KG1 (cell line): ENCODE measurements around the gene MFAP2.

Experiments
- DNase-seq: peaks from one replicate; lab custom pipeline; 2025; lab: John Stamatoyannopoulos, UW

Gene MFAP2

GRCh38 chr1:16980473-16981268, at the start of gene MFAP2:
MFAP2 (minus strand) TSS chr1:16980620; CDS start chr1:16978273, 2,347 bp downstream.
- no peak for DNase-seq

- no peak for DNase-seq
These were observed 49.8 kb upstream of the MFAP2 start for GRCh38 chr1:17030206-17030605.

GRCh38 chr1:17028662-17029188, 48.3 kb upstream of the MFAP2 start:
- DNase-seq: no peak

DNA sequence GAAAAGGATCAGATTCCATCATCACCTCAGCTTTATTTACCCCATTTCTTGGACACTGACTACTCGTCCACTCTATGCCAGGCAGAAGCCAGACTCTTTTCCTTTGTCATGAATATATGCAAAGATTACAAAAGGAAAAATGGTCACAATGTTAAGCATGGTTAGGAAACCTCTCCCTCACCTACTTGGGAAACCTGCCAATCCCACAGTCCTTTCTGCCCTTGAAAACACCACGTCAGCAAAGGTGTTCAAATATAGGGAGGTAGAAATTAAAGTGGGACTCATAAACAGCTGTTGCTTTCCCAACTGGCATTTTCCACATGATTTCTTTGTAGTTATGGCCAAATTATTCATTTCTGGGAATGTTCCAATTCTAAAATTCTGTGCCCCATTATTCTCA, 47.5 kb upstream of the MFAP2 start:
- no peak for DNase-seq

DNA sequence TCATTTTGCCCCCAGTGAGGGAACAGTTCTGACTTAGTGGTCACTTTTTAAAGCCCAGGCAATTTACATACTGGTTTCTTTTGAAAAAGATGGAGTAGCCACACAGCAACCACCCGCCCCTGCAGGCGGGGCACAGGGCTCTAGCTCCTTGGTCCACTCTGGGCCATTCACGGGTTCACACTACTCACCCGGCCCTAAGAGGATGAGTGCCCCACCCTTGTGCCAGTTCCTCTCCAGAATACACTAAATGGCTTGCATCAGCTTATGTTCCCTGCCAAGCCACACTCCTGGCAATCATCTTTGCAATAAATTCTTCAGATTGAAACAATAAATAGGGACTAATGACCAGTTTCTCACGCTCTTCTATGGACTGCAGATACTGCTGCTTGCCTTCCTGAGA, 47.0 kb upstream of the MFAP2 start:
- no peak for DNase-seq

GRCh38 chr1:17024721-17025120, 44.3 kb upstream of the MFAP2 start:
- no peak for DNase-seq

DNA sequence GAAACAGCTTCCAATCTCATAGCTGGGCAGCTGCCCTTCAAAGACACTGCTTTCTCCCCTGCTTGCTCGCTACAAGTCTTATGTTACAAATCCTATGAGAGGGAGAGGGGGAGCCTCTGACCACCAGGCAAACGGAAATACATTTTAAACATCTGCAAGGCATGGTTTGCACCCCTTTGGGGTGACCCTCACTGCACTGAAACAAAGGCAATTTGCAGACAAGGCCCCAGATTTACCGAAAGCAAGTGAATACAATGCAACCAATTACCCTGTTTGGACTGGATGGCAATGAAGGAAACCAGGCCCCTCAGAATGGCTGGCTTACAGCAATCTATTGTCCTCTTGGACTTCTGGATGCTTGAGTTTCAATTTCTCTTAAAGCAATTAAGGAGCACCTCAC, 43.2 kb upstream of the MFAP2 start:
- no peak for DNase-seq

DNA sequence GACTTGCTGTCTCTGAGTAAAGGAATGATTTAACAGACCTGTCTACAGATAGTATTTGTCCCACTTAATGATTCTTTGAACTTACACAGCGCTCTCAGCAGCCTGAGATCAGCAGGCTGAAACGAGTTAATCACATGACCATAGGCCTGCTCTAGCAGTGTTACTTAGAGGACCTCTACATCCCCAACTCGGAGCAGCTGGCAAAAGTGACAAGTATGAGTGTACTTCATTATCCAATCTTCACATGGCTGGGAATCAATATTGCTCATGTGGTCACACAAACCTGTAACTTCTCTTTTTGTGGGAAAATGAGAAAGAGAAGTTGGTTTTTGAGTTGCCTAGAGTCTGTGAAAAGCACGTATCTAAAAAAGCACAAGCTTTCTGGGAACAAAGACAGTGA, 42.7 kb upstream of the MFAP2 start:
- DNase-seq: peak; percentile 31

DNA sequence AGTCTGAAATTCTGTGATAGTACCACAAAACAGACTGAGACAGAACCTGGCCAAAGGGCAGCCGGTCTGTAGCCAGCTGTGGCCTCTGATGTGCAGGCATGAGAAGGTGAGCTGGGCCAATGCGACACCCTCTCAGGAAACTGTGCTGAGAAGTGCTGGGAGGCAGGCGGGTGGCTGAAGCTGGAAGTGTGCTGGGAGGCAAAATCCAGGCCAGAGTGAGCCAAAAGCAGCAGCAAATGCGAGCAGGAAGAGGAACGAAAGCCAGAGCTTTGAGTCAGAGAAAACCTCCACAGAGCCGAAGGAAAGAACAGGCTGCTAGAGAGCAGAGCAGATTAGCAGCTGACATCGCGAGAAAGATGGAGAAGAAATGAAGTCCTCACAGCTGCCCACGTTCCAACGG, 41.5 kb upstream of the MFAP2 start:
- no peak for DNase-seq

- DNase-seq: no peak
These were observed 40.1 kb upstream of the MFAP2 start for GRCh38 chr1:17020502-17020901.

- no peak for DNase-seq
These were observed 38.4 kb upstream of the MFAP2 start for GRCh38 chr1:17018849-17019248.

DNA sequence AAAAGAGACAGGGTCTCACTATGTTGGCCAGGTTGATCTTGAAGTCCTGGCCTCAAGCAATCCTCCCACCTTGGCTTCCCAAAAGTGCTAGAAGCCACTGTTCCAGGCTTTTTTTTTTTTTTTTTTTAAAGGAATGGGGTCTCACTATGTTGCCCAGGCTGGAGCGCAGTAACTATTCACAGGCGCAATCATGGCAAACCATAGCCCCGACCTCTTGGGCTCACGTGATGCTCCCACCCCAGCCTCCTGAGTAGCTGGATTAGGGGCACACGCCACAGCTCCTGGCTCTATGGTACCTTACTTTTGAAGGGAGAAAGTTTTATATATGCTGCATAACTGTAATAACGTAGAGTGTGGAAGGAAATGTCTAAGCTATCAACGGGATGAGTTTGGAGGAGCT, 37.0 kb upstream of the MFAP2 start:
- no peak for DNase-seq

- no peak for DNase-seq
These were observed 35.9 kb upstream of the MFAP2 start for GRCh38 chr1:17016317-17016661.

DNA sequence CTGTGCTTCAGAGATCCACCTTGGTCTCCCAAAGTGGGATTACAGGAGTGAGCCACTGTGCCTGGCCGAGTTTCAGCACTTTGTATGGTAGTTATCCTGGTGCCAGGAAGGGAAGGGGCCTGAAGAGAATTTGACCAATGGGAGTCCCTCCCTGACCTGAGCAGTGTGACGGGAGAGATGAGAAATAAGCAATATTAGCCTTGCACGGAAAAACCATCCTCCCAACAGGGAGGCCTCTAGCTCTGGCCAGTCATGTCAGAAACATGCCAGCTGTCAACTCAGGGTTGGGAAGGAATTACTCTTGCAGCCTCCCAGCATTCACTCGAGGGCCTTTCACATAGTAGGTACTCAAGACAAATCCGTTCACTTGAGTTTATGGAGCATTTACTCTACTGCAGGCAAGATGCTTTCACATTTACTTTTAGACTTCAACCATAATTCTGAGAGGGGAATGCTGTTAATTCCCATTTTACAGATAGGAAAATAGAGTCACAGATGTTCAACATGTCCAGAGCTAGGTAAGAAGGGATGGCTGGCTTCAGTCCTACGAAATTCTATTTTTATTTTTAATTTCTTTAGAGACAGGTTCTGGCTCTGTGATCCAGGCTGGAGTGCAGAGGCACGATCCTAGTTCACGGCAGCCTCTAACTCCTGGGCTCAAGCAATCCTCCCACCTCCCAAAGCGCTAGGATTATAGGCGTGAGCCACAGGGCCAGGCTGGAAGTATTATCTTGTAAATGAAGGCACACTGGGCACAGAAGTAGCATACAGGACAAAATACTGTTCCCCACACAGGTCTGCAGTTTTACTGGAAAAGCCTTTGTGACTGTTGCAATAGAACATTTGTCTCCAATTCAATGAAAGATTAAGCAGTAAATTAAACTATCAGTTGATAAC, 34.5 kb upstream of the MFAP2 start:
- DNase-seq: no peak

DNA sequence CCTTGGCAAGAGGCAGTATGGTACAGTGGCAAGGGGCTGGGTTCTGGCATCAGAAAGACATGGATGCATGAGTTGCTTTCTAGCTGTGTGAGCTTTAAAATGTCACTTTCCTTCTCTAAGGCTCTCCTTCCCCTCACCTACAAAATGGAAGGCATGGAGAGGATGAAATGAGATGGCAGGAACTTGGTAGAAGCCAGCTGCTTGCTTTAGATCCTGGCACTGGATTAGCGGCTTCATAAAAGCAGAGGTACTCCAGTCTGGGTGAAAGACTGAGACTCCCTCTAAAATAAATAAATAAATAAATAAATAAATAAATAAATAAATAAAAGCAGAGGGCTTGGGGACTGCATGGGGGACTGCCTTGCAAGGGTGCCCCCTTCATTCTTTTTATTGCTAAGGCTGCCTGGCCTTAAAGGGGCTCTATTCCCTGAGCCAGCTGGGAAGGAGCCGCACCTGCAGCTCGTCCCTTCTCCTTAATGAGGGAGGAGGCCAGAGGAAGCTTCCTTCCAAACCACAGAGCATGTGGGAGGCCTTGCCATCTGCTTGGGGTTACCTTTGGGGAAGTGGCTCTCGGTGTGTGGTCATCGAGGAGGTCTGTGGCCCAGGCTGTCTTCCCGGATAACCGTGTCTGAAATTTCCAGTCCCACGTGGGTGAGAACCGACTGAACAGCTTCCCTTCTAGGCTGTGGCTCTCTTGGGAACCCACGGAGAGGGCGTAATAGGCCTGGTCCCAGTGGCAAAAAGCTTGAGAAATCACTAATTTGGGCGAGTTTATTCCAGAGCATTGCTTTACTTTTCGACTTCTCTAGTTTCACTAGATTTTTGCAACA, 33.3 kb upstream of the MFAP2 start:
- peak; percentile 63 for DNase-seq

GRCh38 chr1:17012775-17013490, 32.5 kb upstream of the MFAP2 start:
- no peak for DNase-seq

- DNase-seq: peak; percentile 58
These were observed 31.3 kb upstream of the MFAP2 start, which contains the start of gene ATP13A2 for GRCh38 chr1:17011439-17012307. ATP13A2 (minus strand) TSS chr1:17011928; CDS start chr1:17011738, 190 bp downstream.

DNA sequence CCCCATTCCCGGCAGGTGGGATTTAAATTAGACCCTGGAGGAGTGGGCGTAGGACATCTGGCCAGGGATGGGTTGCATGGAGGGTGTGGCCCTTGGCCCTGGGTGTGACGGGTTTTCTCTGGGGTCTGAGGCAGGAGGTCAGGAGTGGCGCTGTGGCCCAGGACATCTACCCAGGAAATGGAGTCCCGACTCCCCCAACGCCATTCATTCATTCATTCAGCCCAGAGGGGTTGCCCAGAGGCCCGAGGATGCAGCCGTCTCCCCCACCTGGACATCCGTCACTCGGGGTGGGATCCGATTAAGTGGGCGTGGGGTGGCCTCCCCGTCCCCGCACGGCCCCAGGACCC, 30.6 kb upstream of the MFAP2 start:
- no peak for DNase-seq

GRCh38 chr1:17009706-17010105, 29.3 kb upstream of the MFAP2 start:
- no peak for DNase-seq

DNA sequence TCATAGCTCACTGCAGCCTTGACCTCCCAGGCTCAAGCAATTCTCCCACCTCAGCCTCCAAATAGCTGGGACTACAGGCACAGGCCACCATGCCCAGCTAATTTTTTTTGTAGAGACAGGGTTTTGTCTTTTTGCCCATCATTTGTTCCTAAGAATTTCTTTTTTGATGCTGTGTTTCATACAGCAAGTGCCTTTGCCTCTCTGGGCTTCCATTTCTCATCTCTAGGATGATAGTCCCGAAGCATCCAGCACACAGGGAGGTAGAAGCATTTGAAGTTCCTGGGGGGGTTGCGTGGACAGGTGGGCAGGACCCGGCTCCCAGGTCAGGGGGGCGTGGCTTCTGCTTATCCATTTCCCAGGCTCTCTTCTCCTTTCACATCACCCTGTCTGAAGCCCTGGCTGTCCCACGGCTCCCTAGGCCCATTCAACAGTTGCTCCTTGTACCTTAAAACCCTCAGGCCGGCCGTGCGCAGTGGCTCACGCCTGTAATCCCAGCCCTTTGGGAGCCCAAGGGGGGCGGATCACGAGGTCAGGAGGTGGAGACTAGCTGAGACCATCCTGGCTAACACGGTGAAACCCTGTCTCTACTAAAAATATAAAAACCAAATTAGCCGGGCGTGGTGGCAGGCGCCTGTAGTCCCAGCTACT, 27.9 kb upstream of the MFAP2 start:
- DNase-seq: no peak
